Measurements from ENCODE around the gene SCNN1A.

DNA sequence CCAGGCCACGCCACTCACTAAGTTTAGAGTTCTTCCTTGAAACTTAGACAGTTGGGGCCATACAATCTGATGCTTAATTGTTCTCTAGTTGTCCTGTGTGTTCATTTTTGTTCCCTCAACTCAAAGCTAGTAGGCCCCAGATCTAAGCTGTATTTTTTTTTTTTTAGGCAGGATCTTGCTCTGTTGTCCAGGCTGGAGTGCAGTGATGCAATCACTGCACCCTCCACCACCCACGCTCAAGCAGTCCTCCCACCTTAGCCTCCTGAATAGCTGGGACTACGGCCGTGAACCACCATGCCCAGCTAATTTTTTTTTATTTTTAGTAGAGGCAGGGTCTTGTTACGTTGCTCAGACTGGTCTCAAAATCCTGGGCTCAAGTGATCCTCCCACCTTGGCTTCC lies 41.0 kb downstream of the SCNN1A start:
- TF ChIP-seq, protein P1, sequence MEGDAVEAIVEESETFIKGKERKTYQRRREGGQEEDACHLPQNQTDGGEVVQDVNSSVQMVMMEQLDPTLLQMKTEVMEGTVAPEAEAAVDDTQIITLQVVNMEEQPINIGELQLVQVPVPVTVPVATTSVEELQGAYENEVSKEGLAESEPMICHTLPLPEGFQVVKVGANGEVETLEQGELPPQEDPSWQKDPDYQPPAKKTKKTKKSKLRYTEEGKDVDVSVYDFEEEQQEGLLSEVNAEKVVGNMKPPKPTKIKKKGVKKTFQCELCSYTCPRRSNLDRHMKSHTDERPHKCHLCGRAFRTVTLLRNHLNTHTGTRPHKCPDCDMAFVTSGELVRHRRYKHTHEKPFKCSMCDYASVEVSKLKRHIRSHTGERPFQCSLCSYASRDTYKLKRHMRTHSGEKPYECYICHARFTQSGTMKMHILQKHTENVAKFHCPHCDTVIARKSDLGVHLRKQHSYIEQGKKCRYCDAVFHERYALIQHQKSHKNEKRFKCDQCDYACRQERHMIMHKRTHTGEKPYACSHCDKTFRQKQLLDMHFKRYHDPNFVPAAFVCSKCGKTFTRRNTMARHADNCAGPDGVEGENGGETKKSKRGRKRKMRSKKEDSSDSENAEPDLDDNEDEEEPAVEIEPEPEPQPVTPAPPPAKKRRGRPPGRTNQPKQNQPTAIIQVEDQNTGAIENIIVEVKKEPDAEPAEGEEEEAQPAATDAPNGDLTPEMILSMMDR (IDR thresholded peaks at IDR 0.05), result no peak
- no peak for TF ChIP-seq POLR2A (IDR thresholded peaks at IDR 0.05)

Data from thyroid gland (tissue), 4 donors.